ENCODE measurements around the gene HSF5. TPM values are rescaled to one million over a fixed set of nuclear protein-coding genes. Genes with fewer than 3 reads are reported as not detected.
"Not testable (repeated sequence)": the region's sequence is repeated elsewhere in the genome, so short reads cannot be mapped to it uniquely, and the experiment has no call there.

Gene HSF5
- total RNA-seq, 2 experiments from 2014 or later: 0.22 TPM; not detected in 1

- no peaks in the 10 kb centered on the region for H3K9me3 ChIP-seq (ENCODE audit: low read length)
- TF ChIP-seq EZH2phosphoT487 (IDR thresholded peaks at IDR 0.05; ENCODE audit: borderline replicate concordance, low read depth, low read length) (no peak), CTCF (conservative IDR thresholded peaks at IDR 0.05; ENCODE audit: low read length) (no peak)
- no peak overlapping the region for H3K27ac ChIP-seq (ENCODE audit: low read depth, low read length, poor library complexity, severe bottlenecking)
- peaks cover 23% of the 10 kb centered on the region for H3K36me3 ChIP-seq (ENCODE audit: insufficient read depth, low read length)
- intact Hi-C loops (cut with micrococcal nuclease; ENCODE audit: unreplicated experiment): no loop called here
- no peaks in the 10 kb centered on the region for H3K9me2 ChIP-seq (ENCODE audit: insufficient read depth, low read length)
- CTCF ChIA-PET (ENCODE audit: unreplicated experiment): no interaction called here
- POLR2A ChIA-PET: no interaction called here
- no peaks in the 10 kb centered on the region for H4K20me1 ChIP-seq (ENCODE audit: insufficient read depth, low read length)
- H3K4me2 ChIP-seq (ENCODE audit: low read length): no peak overlapping the region
- no peak overlapping the region for H2AFZ ChIP-seq (ENCODE audit: low read length)
- no peaks in the 10 kb centered on the region for H3K79me2 ChIP-seq (ENCODE audit: insufficient read depth, low read depth, low read length)
- no peak for DNase-seq (ENCODE audit: low spot score)
- no peaks in the 10 kb centered on the region for H3K4me1 ChIP-seq (ENCODE audit: insufficient read depth, low read length, poor library complexity, severe bottlenecking)
- no TSS peak for BruUV-seq (replicated peaks)
- H3K4me3 ChIP-seq (ENCODE audit: low read depth, low read length, poor library complexity, severe bottlenecking): no peak overlapping the region
Observed at GRCh38 chr17:58484600-58484999, 3.6 kb downstream of the HSF5 start.

- H4K20me1 ChIP-seq (ENCODE audit: insufficient read depth, low read length); H3K9me2 ChIP-seq (ENCODE audit: insufficient read depth, low read length); intact Hi-C loops (cut with micrococcal nuclease; ENCODE audit: unreplicated experiment); H3K27ac ChIP-seq (ENCODE audit: low read depth, low read length, poor library complexity, severe bottlenecking); H3K9me3 ChIP-seq (ENCODE audit: low read length); H3K4me2 ChIP-seq (ENCODE audit: low read length); H3K79me2 ChIP-seq (ENCODE audit: insufficient read depth, low read depth, low read length); H2AFZ ChIP-seq (ENCODE audit: low read length); POLR2A ChIA-PET; CTCF ChIA-PET (ENCODE audit: unreplicated experiment); DNase-seq (ENCODE audit: low spot score); H3K4me1 ChIP-seq (ENCODE audit: insufficient read depth, low read length, poor library complexity, severe bottlenecking); H3K36me3 ChIP-seq (ENCODE audit: insufficient read depth, low read length); H3K4me3 ChIP-seq (ENCODE audit: low read depth, low read length, poor library complexity, severe bottlenecking); BruUV-seq (replicated peaks): not testable (repeated sequence)
Observed at GRCh38 chr17:58481798-58482197, 6.4 kb downstream of the HSF5 start.

- Histone ChIP-seq H4K20me1 (ENCODE audit: insufficient read depth, low read length) (no peaks in the 10 kb centered on the region), H3K4me1 (ENCODE audit: insufficient read depth, low read length, poor library complexity, severe bottlenecking) (no peaks in the 10 kb centered on the region), H3K79me2 (ENCODE audit: insufficient read depth, low read depth, low read length) (no peaks in the 10 kb centered on the region), H3K9me3 (ENCODE audit: low read length) (no peaks in the 10 kb centered on the region), H3K4me2 (ENCODE audit: low read length) (no peak overlapping the region), H3K4me3 (ENCODE audit: low read depth, low read length, poor library complexity, severe bottlenecking) (no peak overlapping the region), H3K9me2 (ENCODE audit: insufficient read depth, low read length) (no peaks in the 10 kb centered on the region), H3K36me3 (ENCODE audit: insufficient read depth, low read length) (no peaks in the 10 kb centered on the region), H3K27ac (ENCODE audit: low read depth, low read length, poor library complexity, severe bottlenecking) (no peak overlapping the region), H2AFZ (ENCODE audit: low read length) (no peak overlapping the region)
- POLR2A ChIA-PET: interaction anchor here (0.7 kb wide), 1 partner anchor 9 kb away, joined by 3 read pairs; no protein-coding TSS in a partner anchor
- no peak for DNase-seq (ENCODE audit: low spot score)
- BruUV-seq (replicated peaks): no TSS peak
- intact Hi-C loops (cut with micrococcal nuclease; ENCODE audit: unreplicated experiment): no loop called here
- TF ChIP-seq EZH2phosphoT487 (IDR thresholded peaks at IDR 0.05; ENCODE audit: borderline replicate concordance, low read depth, low read length): no peak
- no peak for TF ChIP-seq CTCF (conservative IDR thresholded peaks at IDR 0.05; ENCODE audit: low read length)
- CTCF ChIA-PET (ENCODE audit: unreplicated experiment): no interaction called here
Observed at GRCh38 chr17:58480090-58480489, 8.1 kb downstream of the HSF5 start.
